HG02763 (cell line): Measurements from ENCODE around the gene TASP1.
"Not testable (repeated sequence)": the region's sequence is repeated elsewhere in the genome, so short reads cannot be mapped to it uniquely, and the experiment has no call there.

Source experiments
- ATAC-seq: cut with Tn5 transposase; IDR thresholded peaks from one replicate; pipeline ENCODE4 v1.9.1; 2021; ENCODE audit warnings: mild to moderate bottlenecking, moderate library complexity; ENCODE audit not compliant: unreplicated experiment

Gene TASP1

GRCh38 chr20:13403453-13403852 is 235.3 kb downstream of the TASP1 start:
- ATAC-seq: no peak

GRCh38 chr20:13402986-13403385 is 235.7 kb downstream of the TASP1 start:
- no peak for ATAC-seq

GRCh38 chr20:13402171-13402760 is 236.5 kb downstream of the TASP1 start:
- ATAC-seq: no peak

GRCh38 chr20:13401596-13401995 is 237.1 kb downstream of the TASP1 start:
- no peak for ATAC-seq

- ATAC-seq: no peak
These were observed 238.3 kb downstream of the TASP1 start for GRCh38 chr20:13400453-13400852.

GRCh38 chr20:13397300-13397724 is 241.4 kb downstream of the TASP1 start:
- no peak for ATAC-seq

- no peak for ATAC-seq
These were observed 241.9 kb downstream of the TASP1 start for GRCh38 chr20:13396826-13397225.

- no peak for ATAC-seq
These were observed 242.7 kb downstream of the TASP1 start for GRCh38 chr20:13396022-13396421.

GRCh38 chr20:13395232-13395631 is 243.5 kb downstream of the TASP1 start:
- ATAC-seq: no peak

- no peak for ATAC-seq
These were observed 246.3 kb downstream of the TASP1 start for GRCh38 chr20:13392391-13392790.

- no peak for ATAC-seq
These were observed 249.6 kb downstream of the TASP1 start for GRCh38 chr20:13389115-13389514.

- no peak for ATAC-seq
These were observed 254.6 kb downstream of the TASP1 start for GRCh38 chr20:13384132-13384531.

- no peak for ATAC-seq
These were observed 255.9 kb downstream of the TASP1 start for GRCh38 chr20:13382786-13383185.

GRCh38 chr20:13380497-13381229 is 258.1 kb downstream of the TASP1 start:
- ATAC-seq: not testable (repeated sequence)

GRCh38 chr20:13373400-13373799 is 265.3 kb downstream of the TASP1 start:
- ATAC-seq: no peak

- ATAC-seq: no peak
These were observed 274.2 kb downstream of the TASP1 start for GRCh38 chr20:13364278-13365170.

GRCh38 chr20:13363473-13363872 is 275.3 kb downstream of the TASP1 start:
- no peak for ATAC-seq

GRCh38 chr20:13362165-13362564 is 276.6 kb downstream of the TASP1 start:
- not testable (repeated sequence) for ATAC-seq

- not testable (repeated sequence) for ATAC-seq
These were observed 279.8 kb downstream of the TASP1 start for GRCh38 chr20:13358936-13359335.

- ATAC-seq: not testable (repeated sequence)
These were observed 280.9 kb downstream of the TASP1 start for GRCh38 chr20:13357782-13358181.

- no peak for ATAC-seq
These were observed 282.1 kb downstream of the TASP1 start for GRCh38 chr20:13356591-13356990.
